GM23338 (cell line): ENCODE measurements around the gene NR2C2AP. TPM values are rescaled to one million over a fixed set of nuclear protein-coding genes. Genes with fewer than 3 reads are reported as not detected.

Experiments used
- ATAC-seq: fragments of 200-7000 bp; cut with Tn5 transposase; 3 replicates; pipeline ENCODE4 v1.9.1; 2020
- DNase-seq: peaks from one replicate; pipeline ENCODE4 v3.0.0-alpha.2; 2015; ENCODE audit warnings: low spot score
- H2AFZ ChIP-seq: fragments of 200-600 bp; sonication (generic); 2 replicates; pipeline ENCODE4 v1.8.0; 2016; ENCODE audit warnings: antibody characterized with exemption, mild to moderate bottlenecking, moderate library complexity
- H3F3A ChIP-seq: fragments of 200-600 bp; sonication (generic); replicated peaks from 2 replicates; pipeline ENCODE4 v1.8.0; 2017; ENCODE audit warnings: antibody characterized with exemption, mixed run types, low read depth
- H3K27ac ChIP-seq: fragments of 200-600 bp; sonication (generic); 2 replicates; pipeline ENCODE4 v1.6.1; 2016; ENCODE audit warnings: low read depth
- H3K27me3 ChIP-seq: fragments of 200-600 bp; sonication (generic); 2 replicates; pipeline ENCODE4 v1.8.0; 2016; ENCODE audit warnings: mild to moderate bottlenecking, mixed run types, moderate library complexity; ENCODE audit not compliant: insufficient read depth
- H3K36me3 ChIP-seq: fragments of 200-600 bp; sonication (generic); 2 replicates; pipeline ENCODE4 v1.8.0; 2016; ENCODE audit warnings: mild to moderate bottlenecking; ENCODE audit not compliant: insufficient read depth
- H3K4me1 ChIP-seq: fragments of 200-600 bp; sonication (generic); 2 replicates; pipeline ENCODE4 v1.8.0; 2016; ENCODE audit warnings: mild to moderate bottlenecking, moderate library complexity; ENCODE audit not compliant: insufficient read depth
- H3K4me2 ChIP-seq: fragments of 200-600 bp; sonication (generic); 2 replicates; pipeline ENCODE4 v1.7.1; 2017; ENCODE audit warnings: mixed run types
- H3K4me3 ChIP-seq: fragments of 200-600 bp; sonication (generic); 2 replicates; pipeline ENCODE4 v1.6.1; 2016; ENCODE audit warnings: mixed run types
- H3K79me2 ChIP-seq: fragments of 200-600 bp; sonication (generic); replicated peaks from 2 replicates; pipeline ENCODE4 v1.8.0; 2017; ENCODE audit warnings: mild to moderate bottlenecking; ENCODE audit not compliant: insufficient read depth
- H3K9me2 ChIP-seq: fragments of 200-600 bp; sonication (generic); 2 replicates; pipeline ENCODE4 v1.8.0; 2017; ENCODE audit not compliant: insufficient read depth
- H4K20me1 ChIP-seq: fragments of 200-600 bp; sonication (generic); replicated peaks from 2 replicates; pipeline ENCODE4 v1.8.0; 2017; ENCODE audit warnings: mild to moderate bottlenecking; ENCODE audit not compliant: insufficient read depth
- H3K27ac Mint-ChIP-seq: 2 replicates; pipeline ENCODE4 v1.8.0; 2020; ENCODE audit warnings: inconsistent platforms, mild to moderate bottlenecking, moderate library complexity, mixed read lengths
- H3K27me3 Mint-ChIP-seq: 3 replicates; pipeline ENCODE4 v1.8.0; 2022; ENCODE audit warnings: low read depth, mild to moderate bottlenecking, moderate library complexity, mixed read lengths, inconsistent platforms; ENCODE audit not compliant: insufficient read depth, poor library complexity
- H3K36me3 Mint-ChIP-seq: 3 replicates; pipeline ENCODE4 v1.8.0; 2021; ENCODE audit warnings: low read depth, mild to moderate bottlenecking, inconsistent platforms, moderate library complexity, mixed read lengths
- H3K4me1 Mint-ChIP-seq: 3 replicates; pipeline ENCODE4 v1.8.0; 2020; ENCODE audit warnings: mild to moderate bottlenecking, inconsistent platforms, mixed read lengths
- H3K4me3 Mint-ChIP-seq: 3 replicates; pipeline ENCODE4 v1.8.0; 2021; ENCODE audit warnings: moderate library complexity, mild to moderate bottlenecking, inconsistent platforms, mixed read lengths
- H3K9me3 Mint-ChIP-seq: 3 replicates; pipeline ENCODE4 v1.8.0; 2020; ENCODE audit warnings: moderate library complexity, mild to moderate bottlenecking, inconsistent platforms, mixed read lengths
- CREB1 ChIP-seq: fragments of 250-450 bp; sonication (Bioruptor Pico); IDR thresholded peaks from 2 replicates; pipeline ENCODE4 v1.5.0; 2020; ENCODE audit warnings: low read depth, mild to moderate bottlenecking, moderate library complexity
- ETS1 ChIP-seq: IDR thresholded peaks from 2 replicates; pipeline ENCODE4 v1.6.1; 2016; ENCODE audit warnings: antibody characterized with exemption
- EZH2 ChIP-seq: fragments of 200-600 bp; sonication (generic); IDR thresholded peaks from one replicate; pipeline ENCODE4 v1.8.0; 2017; ENCODE audit warnings: antibody characterized with exemption, mild to moderate bottlenecking, low read depth; ENCODE audit not compliant: unreplicated experiment
- EZH2phosphoT487 ChIP-seq: fragments of 200-600 bp; sonication (generic); IDR thresholded peaks from one replicate; pipeline ENCODE4 v1.8.1; 2018; ENCODE audit warnings: antibody characterized with exemption; ENCODE audit not compliant: unreplicated experiment
- JUNB ChIP-seq: IDR thresholded peaks from one replicate; pipeline ENCODE4 v1.6.1; 2016; ENCODE audit warnings: antibody characterized with exemption; ENCODE audit not compliant: unreplicated experiment
- NANOG ChIP-seq: IDR thresholded peaks from 2 replicates; pipeline ENCODE4 v1.6.1; 2016; ENCODE audit warnings: antibody characterized with exemption, borderline replicate concordance
- POLR2AphosphoS5 ChIP-seq: IDR thresholded peaks from 2 replicates; pipeline ENCODE4 v1.6.1; 2016; ENCODE audit warnings: antibody characterized with exemption, low read depth
- REST ChIP-seq: IDR thresholded peaks from one replicate; pipeline ENCODE4 v1.6.1; 2018; ENCODE audit warnings: antibody characterized with exemption; ENCODE audit not compliant: unreplicated experiment
- STAT1 ChIP-seq: IDR thresholded peaks from one replicate; pipeline ENCODE4 v1.6.1; 2016; ENCODE audit warnings: antibody characterized with exemption; ENCODE audit not compliant: unreplicated experiment
- ZNF114 ChIP-seq: fragments of 250-450 bp; sonication (Bioruptor Pico); IDR thresholded peaks from 2 replicates; pipeline ENCODE4 v1.5.0; 2020; ENCODE audit warnings: mild to moderate bottlenecking, moderate library complexity
- ZNF331 ChIP-seq: fragments of 250-450 bp; sonication (Bioruptor Pico); IDR thresholded peaks from 2 replicates; pipeline ENCODE4 v1.5.0; 2020; ENCODE audit warnings: low read depth, mild to moderate bottlenecking, moderate library complexity
- polyA plus RNA-seq: library from polyadenylated mRNA; unstranded; fragments of >200 nt; fragmentation: Nextera tagmentation; extraction: Ambion mirVana; gene quantifications from 2 replicates; pipeline ENCODE4 v1.2.1, GENCODE V29; 2016
- total RNA-seq: library from RNA; depleted of rRNA; stranded (reverse); fragments of >200 nt; shearing (Covaris generic); gene quantifications from 2 replicates; pipeline ENCODE4 v1.2.3, GENCODE V29; 2014
- TF ChIP-seq, protein P1 (sequence below), 2 experiments: fragments of 200-600 bp in 1 of 2; sonication (generic) in 1 of 2; conservative IDR thresholded peaks; 2 replicates each; pipeline versions ENCODE4 v1.5.1 to v1.6.1; 2016 to 2017; ENCODE audit warnings: antibody characterized with exemption in 2 of 2, low read depth in 2 of 2, mild to moderate bottlenecking in 2 of 2, moderate library complexity in 1 of 2
- TF ChIP-seq, protein P2 (sequence below): fragments of 250-450 bp; sonication (Bioruptor Pico); IDR thresholded peaks from 2 replicates; pipeline ENCODE4 v1.5.0; 2020; ENCODE audit warnings: mild to moderate bottlenecking, moderate library complexity

Gene NR2C2AP
- total and polyA plus RNA-seq, 2 experiments from 2014 or later: 14.4 to 25.7 TPM

GRCh38 chr19:19224852-19225494 lies 21.8 kb upstream of the NR2C2AP start:
- Mint-ChIP-seq H3K4me3 (peak overlapping the region; percentile 70), H3K27me3 (peaks cover 25% of the 10 kb centered on the region), H3K4me1 (peaks cover 3% of the 10 kb centered on the region), H3K27ac (no peak overlapping the region), H3K36me3 (no peaks in the 10 kb centered on the region), H3K9me3 (peaks cover 3% of the 10 kb centered on the region; the same call in 2 of the 3 replicates)
- Histone ChIP-seq H3K36me3 (no peaks in the 10 kb centered on the region), H3K27ac (no peak overlapping the region), H3K79me2 (no peaks in the 10 kb centered on the region), H2AFZ (peak overlapping the region; percentile 95), H3F3A (peaks cover 12% of the 10 kb centered on the region), H3K4me2 (peak overlapping the region; percentile 88), H3K27me3 (peaks cover 15% of the 10 kb centered on the region), H3K4me1 (peaks cover 5% of the 10 kb centered on the region; the same call in 1 of the 2 replicates), H3K4me3 (peak overlapping the region; percentile 58), H4K20me1 (no peaks in the 10 kb centered on the region), H3K9me2 (no peaks in the 10 kb centered on the region)
- DNase-seq: peak; percentile 96
- peak; percentile 93 for ATAC-seq
- no peak for TF ChIP-seq ZNF331 (CRISPR knock-in tag)
- TF ChIP-seq EZH2: no peak
- TF ChIP-seq ETS1: no peak
- no peak for TF ChIP-seq NANOG
- TF ChIP-seq, protein P1, sequence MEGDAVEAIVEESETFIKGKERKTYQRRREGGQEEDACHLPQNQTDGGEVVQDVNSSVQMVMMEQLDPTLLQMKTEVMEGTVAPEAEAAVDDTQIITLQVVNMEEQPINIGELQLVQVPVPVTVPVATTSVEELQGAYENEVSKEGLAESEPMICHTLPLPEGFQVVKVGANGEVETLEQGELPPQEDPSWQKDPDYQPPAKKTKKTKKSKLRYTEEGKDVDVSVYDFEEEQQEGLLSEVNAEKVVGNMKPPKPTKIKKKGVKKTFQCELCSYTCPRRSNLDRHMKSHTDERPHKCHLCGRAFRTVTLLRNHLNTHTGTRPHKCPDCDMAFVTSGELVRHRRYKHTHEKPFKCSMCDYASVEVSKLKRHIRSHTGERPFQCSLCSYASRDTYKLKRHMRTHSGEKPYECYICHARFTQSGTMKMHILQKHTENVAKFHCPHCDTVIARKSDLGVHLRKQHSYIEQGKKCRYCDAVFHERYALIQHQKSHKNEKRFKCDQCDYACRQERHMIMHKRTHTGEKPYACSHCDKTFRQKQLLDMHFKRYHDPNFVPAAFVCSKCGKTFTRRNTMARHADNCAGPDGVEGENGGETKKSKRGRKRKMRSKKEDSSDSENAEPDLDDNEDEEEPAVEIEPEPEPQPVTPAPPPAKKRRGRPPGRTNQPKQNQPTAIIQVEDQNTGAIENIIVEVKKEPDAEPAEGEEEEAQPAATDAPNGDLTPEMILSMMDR (conservative IDR thresholded peaks at IDR 0.05; ENCODE audit: low read depth in 2 of 2): peak; percentile 70 to 95
- no peak for TF ChIP-seq ZNF114
- no peak for TF ChIP-seq JUNB
- TF ChIP-seq, protein P2, sequence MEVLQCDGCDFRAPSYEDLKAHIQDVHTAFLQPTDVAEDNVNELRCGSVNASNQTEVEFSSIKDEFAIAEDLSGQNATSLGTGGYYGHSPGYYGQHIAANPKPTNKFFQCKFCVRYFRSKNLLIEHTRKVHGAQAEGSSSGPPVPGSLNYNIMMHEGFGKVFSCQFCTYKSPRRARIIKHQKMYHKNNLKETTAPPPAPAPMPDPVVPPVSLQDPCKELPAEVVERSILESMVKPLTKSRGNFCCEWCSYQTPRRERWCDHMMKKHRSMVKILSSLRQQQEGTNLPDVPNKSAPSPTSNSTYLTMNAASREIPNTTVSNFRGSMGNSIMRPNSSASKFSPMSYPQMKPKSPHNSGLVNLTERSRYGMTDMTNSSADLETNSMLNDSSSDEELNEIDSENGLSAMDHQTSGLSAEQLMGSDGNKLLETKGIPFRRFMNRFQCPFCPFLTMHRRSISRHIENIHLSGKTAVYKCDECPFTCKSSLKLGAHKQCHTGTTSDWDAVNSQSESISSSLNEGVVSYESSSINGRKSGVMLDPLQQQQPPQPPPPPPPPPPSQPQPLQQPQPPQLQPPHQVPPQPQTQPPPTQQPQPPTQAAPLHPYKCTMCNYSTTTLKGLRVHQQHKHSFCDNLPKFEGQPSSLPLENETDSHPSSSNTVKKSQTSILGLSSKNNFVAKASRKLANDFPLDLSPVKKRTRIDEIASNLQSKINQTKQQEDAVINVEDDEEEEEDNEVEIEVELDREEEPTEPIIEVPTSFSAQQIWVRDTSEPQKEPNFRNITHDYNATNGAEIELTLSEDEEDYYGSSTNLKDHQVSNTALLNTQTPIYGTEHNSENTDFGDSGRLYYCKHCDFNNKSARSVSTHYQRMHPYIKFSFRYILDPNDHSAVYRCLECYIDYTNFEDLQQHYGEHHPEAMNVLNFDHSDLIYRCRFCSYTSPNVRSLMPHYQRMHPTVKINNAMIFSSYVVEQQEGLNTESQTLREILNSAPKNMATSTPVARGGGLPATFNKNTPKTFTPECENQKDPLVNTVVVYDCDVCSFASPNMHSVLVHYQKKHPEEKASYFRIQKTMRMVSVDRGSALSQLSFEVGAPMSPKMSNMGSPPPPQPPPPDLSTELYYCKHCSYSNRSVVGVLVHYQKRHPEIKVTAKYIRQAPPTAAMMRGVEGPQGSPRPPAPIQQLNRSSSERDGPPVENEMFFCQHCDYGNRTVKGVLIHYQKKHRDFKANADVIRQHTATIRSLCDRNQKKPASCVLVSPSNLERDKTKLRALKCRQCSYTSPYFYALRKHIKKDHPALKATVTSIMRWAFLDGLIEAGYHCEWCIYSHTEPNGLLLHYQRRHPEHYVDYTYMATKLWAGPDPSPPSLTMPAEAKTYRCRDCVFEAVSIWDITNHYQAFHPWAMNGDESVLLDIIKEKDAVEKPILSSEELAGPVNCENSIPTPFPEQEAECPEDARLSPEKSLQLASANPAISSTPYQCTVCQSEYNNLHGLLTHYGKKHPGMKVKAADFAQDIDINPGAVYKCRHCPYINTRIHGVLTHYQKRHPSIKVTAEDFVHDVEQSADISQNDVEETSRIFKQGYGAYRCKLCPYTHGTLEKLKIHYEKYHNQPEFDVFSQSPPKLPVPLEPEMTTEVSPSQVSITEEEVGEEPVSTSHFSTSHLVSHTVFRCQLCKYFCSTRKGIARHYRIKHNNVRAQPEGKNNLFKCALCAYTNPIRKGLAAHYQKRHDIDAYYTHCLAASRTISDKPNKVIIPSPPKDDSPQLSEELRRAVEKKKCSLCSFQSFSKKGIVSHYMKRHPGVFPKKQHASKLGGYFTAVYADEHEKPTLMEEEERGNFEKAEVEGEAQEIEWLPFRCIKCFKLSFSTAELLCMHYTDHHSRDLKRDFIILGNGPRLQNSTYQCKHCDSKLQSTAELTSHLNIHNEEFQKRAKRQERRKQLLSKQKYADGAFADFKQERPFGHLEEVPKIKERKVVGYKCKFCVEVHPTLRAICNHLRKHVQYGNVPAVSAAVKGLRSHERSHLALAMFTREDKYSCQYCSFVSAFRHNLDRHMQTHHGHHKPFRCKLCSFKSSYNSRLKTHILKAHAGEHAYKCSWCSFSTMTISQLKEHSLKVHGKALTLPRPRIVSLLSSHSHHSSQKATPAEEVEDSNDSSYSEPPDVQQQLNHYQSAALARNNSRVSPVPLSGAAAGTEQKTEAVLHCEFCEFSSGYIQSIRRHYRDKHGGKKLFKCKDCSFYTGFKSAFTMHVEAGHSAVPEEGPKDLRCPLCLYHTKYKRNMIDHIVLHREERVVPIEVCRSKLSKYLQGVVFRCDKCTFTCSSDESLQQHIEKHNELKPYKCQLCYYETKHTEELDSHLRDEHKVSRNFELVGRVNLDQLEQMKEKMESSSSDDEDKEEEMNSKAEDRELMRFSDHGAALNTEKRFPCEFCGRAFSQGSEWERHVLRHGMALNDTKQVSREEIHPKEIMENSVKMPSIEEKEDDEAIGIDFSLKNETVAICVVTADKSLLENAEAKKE: no peak
- no peak for TF ChIP-seq EZH2phosphoT487
- TF ChIP-seq CREB1 (CRISPR knock-in tag): peak; percentile 54; the same call in 1 of the 2 replicates
- peak; percentile 33; the same call in 1 of the 2 replicates for TF ChIP-seq POLR2AphosphoS5
- no peak for TF ChIP-seq STAT1
- TF ChIP-seq REST: peak; percentile 4
